Midbrain (tissue), 1 donor: ENCODE results near the gene PABPN1L.

Experiments used
- DNase-seq: peaks from one replicate; lab custom pipeline; 2025; lab: John Stamatoyannopoulos, UW

Gene PABPN1L

DNA sequence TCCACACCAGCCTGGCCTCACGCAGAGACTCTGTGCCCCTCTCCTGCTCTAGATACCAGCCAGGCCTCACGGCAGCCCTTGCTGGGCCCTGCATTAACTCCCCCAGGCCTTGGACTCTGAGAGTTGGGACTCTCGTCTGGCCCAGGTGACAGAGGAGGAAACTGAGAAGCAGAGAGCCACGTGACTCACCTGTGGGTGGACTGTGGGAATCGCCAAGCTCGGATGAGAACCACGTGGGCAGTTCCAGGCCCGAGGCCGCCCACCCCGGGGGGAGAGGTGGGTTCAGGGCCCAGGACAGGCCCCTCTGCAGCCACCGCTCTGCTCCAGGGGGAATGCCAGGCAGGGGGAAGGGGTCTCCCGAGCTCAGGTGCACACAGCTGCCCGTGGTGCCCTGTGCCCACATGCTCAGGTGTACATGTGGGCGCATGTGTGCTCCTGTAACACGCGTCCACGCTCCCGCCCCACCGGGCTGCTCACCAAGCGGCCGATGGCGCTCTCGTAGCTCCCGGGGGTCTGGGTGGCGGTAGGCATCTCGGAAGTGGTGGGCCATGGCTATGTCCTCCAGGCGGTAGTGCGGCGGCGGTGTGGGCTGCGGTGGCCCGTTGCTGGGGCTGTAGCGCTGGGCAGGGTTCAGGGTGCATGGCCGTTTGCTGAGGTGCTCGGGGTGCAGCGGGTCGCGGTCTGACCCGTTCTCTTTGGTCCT lies 18.3 kb upstream of the PABPN1L start:
- no peak for DNase-seq

DNA sequence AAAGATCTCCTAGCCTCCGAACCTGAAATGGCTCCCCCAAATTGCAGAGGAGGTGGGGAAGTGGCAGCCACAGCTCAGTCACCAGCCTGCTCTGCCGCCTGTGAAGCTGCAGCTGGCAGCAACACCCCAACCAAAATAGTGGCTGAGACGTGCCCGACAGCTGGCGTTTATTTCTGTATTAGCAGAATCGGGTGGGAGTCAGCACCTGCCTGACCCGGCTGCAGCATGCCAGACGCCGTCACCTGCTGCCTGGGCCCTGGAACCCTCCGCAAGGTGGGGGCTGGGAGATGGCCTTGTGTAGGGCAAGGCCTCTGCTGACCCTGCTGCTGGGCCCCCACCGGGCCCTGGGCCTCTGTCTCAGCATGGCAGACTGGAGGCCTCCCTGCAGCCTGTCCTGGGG lies 17.5 kb upstream of the PABPN1L start:
- DNase-seq, result no peak

DNA sequence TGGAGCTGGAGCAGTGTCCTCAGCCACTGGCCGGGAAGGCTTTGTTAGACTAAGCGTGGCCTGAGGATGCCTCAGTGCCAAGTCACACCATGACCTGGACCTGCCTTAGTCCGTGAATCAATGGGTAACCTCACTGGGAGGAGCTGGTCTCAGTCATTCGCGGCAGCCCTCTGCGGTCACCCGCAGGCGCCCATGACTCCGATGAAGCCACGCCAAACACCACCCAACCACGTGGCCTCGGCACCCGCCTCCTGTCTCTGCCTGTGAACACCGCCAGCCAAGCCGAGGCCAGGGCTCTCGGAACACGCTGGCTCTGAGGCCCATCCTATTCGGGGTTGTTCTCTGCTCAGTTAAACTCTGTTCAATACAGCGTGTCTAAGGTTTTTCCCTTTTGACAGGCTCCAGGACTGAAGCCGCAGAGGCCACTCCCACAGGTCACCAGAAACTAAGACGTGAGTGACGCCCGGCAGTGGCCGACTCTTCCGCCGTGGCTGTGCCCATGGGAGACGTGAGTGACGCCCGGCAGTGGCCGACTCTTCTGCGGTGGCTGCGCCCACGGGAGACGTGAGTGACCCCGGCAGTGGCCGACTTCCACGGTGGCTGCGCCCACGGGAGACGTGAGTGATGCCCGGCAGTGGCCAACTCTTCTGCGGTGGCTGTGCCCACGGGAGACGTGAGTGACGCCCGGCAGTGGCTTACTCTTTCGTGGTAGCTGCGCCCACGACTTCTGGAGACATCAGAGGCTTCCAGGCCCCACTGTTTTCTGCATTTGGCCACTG lies 16.8 kb upstream of the PABPN1L start:
- DNase-seq, result no peak

DNA sequence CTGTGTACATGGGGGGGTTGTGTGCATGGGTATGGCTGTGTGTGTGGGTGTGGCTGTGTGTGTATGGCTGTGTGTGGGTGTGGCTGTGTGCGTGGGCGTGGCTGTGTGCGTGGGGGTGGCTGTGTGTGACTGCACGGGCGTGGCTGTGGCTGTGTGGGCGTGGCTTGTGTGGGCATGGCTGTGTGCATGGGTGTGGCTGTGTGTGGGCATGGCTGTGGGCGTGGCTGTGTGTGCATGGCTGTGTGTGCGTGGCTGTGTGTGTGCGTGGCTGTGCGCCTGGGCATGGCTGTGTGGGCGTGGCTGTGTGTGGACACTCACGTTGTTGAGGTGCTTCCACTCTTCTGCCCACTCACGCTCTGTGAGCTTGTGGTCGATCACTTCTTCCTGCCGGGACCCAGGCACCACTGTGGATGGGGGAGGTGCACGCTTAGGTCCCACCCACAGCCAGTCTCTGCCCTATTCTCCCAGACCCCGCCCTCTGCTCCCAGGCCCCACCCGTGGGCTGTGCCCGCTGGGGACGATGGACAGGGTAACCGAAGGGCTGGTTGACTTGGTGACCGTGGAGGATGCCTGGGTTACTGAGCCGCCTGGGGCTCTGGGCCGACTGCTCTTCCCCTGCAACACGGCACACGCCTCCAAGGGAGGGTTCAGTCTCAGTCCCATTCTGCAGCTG lies 16.0 kb upstream of the PABPN1L start:
- DNase-seq, result no peak

DNA sequence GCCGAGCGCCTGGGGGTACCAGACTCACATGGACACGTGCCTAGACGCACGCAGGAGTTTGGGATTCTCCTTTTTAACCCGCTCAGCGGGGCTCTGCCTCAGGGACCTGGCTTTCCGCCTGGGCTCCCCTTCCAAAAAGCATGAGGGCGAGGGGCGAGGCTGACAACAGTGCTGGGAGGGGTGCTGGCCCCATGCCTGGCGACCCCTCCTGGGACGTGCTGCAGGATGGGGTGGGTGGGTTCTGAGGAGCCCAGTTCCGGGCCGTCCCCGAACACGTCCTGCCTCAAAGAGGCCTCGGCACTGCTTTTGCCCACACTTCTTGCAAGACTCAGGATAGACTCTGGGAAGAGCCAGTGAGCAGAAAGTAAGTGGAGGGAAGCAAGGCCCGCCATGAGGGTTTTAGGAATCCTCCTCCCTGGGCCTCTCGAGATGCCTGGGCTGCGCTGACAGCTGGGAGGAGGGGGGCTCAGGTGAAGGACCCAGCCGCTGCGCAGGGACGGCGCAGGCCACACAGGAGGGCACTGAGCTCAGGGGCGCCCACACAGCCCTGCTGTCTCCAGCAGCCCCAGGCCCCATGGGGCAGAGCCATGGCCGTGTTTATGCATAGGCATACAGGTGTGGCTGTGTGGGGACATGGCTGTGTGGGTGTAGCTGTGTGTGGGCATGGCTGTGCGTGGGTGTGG lies 15.4 kb upstream of the PABPN1L start:
- DNase-seq, result no peak

- DNase-seq, result no peak
Observed at GRCh38 chr16:88881007-88881615, 14.7 kb upstream of the PABPN1L start.

DNA sequence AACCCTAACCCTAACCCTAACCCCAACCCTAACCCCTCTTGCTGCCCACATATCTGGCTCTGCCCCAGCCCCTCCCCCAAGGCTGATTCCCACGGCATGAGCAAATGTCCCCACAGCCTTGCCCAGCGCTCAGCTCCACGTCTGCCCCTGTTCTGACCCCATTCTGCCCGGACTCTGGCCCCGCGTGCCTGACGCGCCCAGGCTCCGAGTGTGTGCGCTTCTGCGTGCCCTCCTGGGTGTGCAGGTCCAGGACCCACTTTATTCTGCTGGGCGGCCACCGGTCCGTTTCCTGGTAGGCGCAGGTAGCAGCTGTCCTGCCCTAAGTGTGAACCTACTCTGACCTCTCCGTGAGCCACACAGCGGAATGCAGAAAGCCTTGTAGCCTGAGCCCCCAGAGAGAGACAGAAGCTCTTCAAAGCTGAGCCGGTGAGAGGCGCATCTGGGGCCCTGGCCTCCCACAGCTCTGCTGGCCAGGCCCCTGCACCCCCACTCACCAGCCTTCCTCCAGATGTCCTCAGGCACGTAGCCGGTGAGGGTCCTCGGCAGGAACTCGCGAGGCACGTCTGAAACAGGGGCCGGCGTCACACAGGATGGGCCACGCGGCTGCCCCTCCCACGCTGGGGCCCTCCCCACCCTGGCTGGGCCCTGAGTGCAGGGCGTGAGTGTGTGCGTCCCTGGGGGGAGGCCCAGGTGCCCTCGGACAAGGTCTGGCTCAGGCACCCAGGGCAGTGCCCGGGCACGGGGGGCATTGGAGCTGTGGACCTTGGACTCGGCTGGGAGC lies 14.0 kb upstream of the PABPN1L start:
- DNase-seq, result no peak

DNA sequence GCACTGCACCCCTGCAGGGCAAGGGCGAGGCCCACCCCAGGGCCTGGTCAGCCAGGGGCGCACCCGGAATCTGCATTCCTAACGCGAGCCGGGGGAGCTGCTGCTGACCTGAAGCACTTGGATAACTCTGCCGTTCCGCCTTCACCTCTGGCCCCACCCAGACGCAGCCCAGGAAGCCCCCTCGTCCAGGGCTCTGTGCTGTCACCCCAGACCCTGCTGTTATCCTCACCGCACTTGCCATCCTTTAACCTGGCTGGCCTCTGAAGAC lies 13.3 kb upstream of the PABPN1L start:
- DNase-seq, result no peak

- no peak for DNase-seq
Observed at GRCh38 chr16:88878967-88879787, 12.7 kb upstream of the PABPN1L start.

DNA sequence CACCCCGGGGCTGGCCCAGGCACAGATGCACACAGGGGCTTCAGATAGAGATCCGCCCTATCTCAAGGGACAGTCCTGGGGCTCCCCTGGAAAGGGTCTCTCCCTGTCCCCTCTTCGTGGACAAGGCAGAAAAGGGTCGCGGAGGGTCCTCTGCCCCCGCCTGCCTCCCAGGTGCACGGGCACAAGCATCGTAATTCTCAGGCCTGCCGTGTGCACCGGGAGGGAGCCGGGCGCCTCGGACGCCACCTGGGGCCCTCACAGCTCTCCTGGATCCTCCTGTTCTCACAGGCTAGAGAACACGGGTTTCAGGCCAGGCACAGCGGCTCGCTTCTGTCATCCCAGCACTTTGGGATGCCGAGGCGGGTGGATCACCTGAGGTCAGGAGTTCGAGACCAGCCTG lies 11.9 kb upstream of the PABPN1L start:
- no peak for DNase-seq

- DNase-seq, result no peak
Observed at GRCh38 chr16:88877564-88878289, 11.3 kb upstream of the PABPN1L start.

- no peak for DNase-seq
Observed at GRCh38 chr16:88876942-88877526, 10.6 kb upstream of the PABPN1L start.

DNA sequence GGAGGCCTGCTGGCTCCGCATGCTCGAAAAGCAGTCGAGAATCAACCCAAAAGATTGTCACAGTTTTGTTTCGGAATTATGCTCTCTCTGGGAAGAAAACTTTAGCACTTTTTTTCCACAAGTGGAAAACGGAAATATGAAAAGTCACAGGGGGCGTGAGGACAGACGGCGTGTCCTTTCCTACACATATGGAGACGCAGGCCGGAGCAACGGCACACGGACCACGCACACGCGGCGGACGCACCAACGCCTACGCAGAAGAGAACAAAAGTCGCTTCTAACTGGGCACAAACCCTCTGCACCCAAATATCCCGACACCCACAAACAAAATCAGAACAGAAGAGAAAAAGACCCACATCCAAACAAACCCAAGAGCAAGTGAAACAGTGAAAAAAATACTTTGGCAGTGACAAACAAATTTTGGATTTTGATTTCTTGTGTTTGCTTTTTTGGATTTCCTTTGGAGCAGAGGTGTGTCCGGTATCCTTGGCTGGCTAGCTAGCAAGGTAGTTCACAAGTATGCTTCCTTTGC lies 9.3 kb upstream of the PABPN1L start:
- no peak for DNase-seq

- no peak for DNase-seq
Observed at GRCh38 chr16:88874938-88875599, 8.6 kb upstream of the PABPN1L start.

GRCh38 chr16:88872650-88873331 lies 6.3 kb upstream of the PABPN1L start:
- no peak for DNase-seq

GRCh38 chr16:88871730-88872416 lies 5.4 kb upstream of the PABPN1L start:
- DNase-seq, result no peak

GRCh38 chr16:88871349-88871702 lies 4.9 kb upstream of the PABPN1L start:
- no peak for DNase-seq
